ENCODE measurements around the gene CYFIP2. TPM values are rescaled to one million over a fixed set of nuclear protein-coding genes. Genes with fewer than 3 reads are reported as not detected.
A peak's percentile ranks its signal among the peaks of the same experiment; 100 is the strongest.

Gene CYFIP2
- total RNA-seq, 1 donor from 2014 or later, result 37.4 TPM

DNA sequence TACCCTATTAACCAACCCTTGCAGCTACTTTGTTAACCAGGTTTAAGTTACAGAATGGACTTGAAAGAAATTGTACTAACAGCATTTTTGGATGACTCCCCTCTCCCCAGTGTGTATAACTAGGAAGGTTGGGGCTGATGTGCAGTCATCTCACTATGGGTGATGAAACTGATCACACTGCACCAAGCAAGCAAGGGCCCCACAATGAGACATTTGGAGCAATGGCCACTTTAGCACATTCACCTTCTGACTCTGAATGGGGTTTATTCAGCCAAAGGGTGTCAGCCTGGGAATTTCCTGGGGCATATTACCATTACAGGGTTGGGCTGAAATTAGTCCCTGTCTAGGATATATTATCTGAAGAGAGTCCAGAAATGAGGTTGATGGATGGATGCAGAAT, 18.7 kb upstream of the CYFIP2 start:
- Mint-ChIP-seq H3K27me3 (ENCODE audit: low read depth) (no peaks in the 10 kb centered on the region), H3K9me3 (ENCODE audit: low read depth) (peaks cover 3% of the 10 kb centered on the region), H3K36me3 (ENCODE audit: low read depth) (no peaks in the 10 kb centered on the region), H3K4me3 (ENCODE audit: unreplicated experiment) (no peak overlapping the region), H3K4me1 (ENCODE audit: low read depth) (no peaks in the 10 kb centered on the region), H3K27ac (ENCODE audit: unreplicated experiment) (no peak overlapping the region)
- TF ChIP-seq, protein P1, sequence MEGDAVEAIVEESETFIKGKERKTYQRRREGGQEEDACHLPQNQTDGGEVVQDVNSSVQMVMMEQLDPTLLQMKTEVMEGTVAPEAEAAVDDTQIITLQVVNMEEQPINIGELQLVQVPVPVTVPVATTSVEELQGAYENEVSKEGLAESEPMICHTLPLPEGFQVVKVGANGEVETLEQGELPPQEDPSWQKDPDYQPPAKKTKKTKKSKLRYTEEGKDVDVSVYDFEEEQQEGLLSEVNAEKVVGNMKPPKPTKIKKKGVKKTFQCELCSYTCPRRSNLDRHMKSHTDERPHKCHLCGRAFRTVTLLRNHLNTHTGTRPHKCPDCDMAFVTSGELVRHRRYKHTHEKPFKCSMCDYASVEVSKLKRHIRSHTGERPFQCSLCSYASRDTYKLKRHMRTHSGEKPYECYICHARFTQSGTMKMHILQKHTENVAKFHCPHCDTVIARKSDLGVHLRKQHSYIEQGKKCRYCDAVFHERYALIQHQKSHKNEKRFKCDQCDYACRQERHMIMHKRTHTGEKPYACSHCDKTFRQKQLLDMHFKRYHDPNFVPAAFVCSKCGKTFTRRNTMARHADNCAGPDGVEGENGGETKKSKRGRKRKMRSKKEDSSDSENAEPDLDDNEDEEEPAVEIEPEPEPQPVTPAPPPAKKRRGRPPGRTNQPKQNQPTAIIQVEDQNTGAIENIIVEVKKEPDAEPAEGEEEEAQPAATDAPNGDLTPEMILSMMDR (IDR thresholded peaks at IDR 0.05), result no peak
- DNase-seq (ENCODE audit: low spot score), result no peak

DNA sequence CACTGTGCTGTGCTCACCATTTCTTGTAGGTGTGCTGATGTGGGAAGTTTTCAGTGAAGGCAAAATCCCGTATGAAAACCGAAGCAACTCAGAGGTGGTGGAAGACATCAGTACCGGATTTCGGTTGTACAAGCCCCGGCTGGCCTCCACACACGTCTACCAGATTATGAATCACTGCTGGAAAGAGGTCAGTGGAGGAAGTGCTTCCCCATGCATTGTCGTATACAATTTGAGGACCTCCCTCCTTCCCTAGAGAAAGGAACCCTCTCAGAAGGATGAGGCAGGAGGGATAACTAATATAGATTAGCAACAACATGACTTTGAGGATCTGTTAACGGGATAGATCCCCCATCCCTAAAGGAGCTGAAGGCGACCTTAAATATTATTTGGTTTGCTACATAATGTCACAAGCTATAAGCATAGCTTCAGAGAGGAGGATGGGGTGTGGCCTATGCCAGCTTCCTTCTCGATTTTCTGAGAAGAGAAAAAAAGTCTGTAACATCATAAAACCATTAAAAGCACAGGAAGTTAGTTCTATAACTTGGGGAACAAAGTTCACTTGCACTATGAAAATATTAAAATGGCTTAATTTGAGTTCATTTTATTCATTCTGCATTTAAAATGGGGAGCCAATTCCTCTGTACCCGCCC, 17.0 kb upstream of the CYFIP2 start:
- no peak for DNase-seq (ENCODE audit: low spot score)
- Mint-ChIP-seq H3K27me3 (ENCODE audit: low read depth) (no peaks in the 10 kb centered on the region), H3K36me3 (ENCODE audit: low read depth) (no peaks in the 10 kb centered on the region), H3K4me3 (ENCODE audit: unreplicated experiment) (no peak overlapping the region), H3K27ac (ENCODE audit: unreplicated experiment) (no peak overlapping the region), H3K4me1 (ENCODE audit: low read depth) (peaks cover 10% of the 10 kb centered on the region), H3K9me3 (ENCODE audit: low read depth) (peaks cover 3% of the 10 kb centered on the region)
- TF ChIP-seq, protein P1 (IDR thresholded peaks at IDR 0.05), result no peak

- TF ChIP-seq, protein P1 (IDR thresholded peaks at IDR 0.05), result no peak
- H3K4me3 Mint-ChIP-seq (ENCODE audit: unreplicated experiment), result no peak overlapping the region
- no peaks in the 10 kb centered on the region for H3K27me3 Mint-ChIP-seq (ENCODE audit: low read depth)
- DNase-seq (ENCODE audit: low spot score), result no peak
- peaks cover 3% of the 10 kb centered on the region for H3K9me3 Mint-ChIP-seq (ENCODE audit: low read depth)
- H3K36me3 Mint-ChIP-seq (ENCODE audit: low read depth), result no peaks in the 10 kb centered on the region
- peaks cover 10% of the 10 kb centered on the region for H3K4me1 Mint-ChIP-seq (ENCODE audit: low read depth)
- H3K27ac Mint-ChIP-seq (ENCODE audit: unreplicated experiment), result peak overlapping the region; percentile 58
These were observed 13.0 kb upstream of the CYFIP2 start for GRCh38 chr5:157252711-157253465.

GRCh38 chr5:157253547-157253946, 12.4 kb upstream of the CYFIP2 start:
- Mint-ChIP-seq H3K27me3 (ENCODE audit: low read depth) (no peaks in the 10 kb centered on the region), H3K4me1 (ENCODE audit: low read depth) (peaks cover 10% of the 10 kb centered on the region), H3K9me3 (ENCODE audit: low read depth) (peaks cover under 1% of the 10 kb centered on the region), H3K27ac (ENCODE audit: unreplicated experiment) (no peak overlapping the region), H3K4me3 (ENCODE audit: unreplicated experiment) (no peak overlapping the region), H3K36me3 (ENCODE audit: low read depth) (no peaks in the 10 kb centered on the region)
- TF ChIP-seq, protein P1 (IDR thresholded peaks at IDR 0.05), result peak; percentile 94
- no peak for DNase-seq (ENCODE audit: low spot score)

GRCh38 chr5:157258450-157258849, 7.5 kb upstream of the CYFIP2 start:
- H3K27me3 Mint-ChIP-seq (ENCODE audit: low read depth), result peaks cover 11% of the 10 kb centered on the region
- H3K4me3 Mint-ChIP-seq (ENCODE audit: unreplicated experiment), result no peak overlapping the region
- no peaks in the 10 kb centered on the region for H3K36me3 Mint-ChIP-seq (ENCODE audit: low read depth)
- H3K27ac Mint-ChIP-seq (ENCODE audit: unreplicated experiment), result no peak overlapping the region
- no peaks in the 10 kb centered on the region for H3K4me1 Mint-ChIP-seq (ENCODE audit: low read depth)
- DNase-seq (ENCODE audit: low spot score), result no peak
- TF ChIP-seq, protein P1 (IDR thresholded peaks at IDR 0.05), result no peak
- H3K9me3 Mint-ChIP-seq (ENCODE audit: low read depth), result no peaks in the 10 kb centered on the region
